Activated CD8-positive, alpha-beta memory T cell treated with anti-CD3 and anti-CD28 coated beads for 4 hours (primary cell): Measurements from ENCODE around the gene ERC1.
"Not testable (repeated sequence)": the region's sequence is repeated elsewhere in the genome, so short reads cannot be mapped to it uniquely, and the experiment has no call there.

ENCODE experiments used
- DNase-seq, 2 donors: peaks; one replicate each; pipeline ENCODE4 v3.0.0-alpha.2; 2020; ENCODE audit warnings: low read depth in 2 of 2

The ERC1 gene

GRCh38 chr12:1220127-1221092 lies 229.4 kb downstream of the ERC1 start:
- no peak for DNase-seq

- no peak for DNase-seq
These were observed 232.0 kb downstream of the ERC1 start for GRCh38 chr12:1222858-1223639.

- DNase-seq = no peak
These were observed 235.9 kb downstream of the ERC1 start for GRCh38 chr12:1226951-1227350.

GRCh38 chr12:1234073-1234472 lies 243.1 kb downstream of the ERC1 start:
- no peak for DNase-seq

- DNase-seq = no peak
These were observed 255.6 kb downstream of the ERC1 start for GRCh38 chr12:1246637-1247036.

- no peak for DNase-seq
These were observed 259.6 kb downstream of the ERC1 start for GRCh38 chr12:1250641-1251040.

- DNase-seq = no peak
These were observed 261.7 kb downstream of the ERC1 start for GRCh38 chr12:1252758-1253157.

- DNase-seq = not testable (repeated sequence)
These were observed 264.1 kb downstream of the ERC1 start for GRCh38 chr12:1255125-1255524.

- DNase-seq = not testable (repeated sequence)
These were observed 264.8 kb downstream of the ERC1 start for GRCh38 chr12:1255854-1256253.

GRCh38 chr12:1256285-1256684 lies 265.3 kb downstream of the ERC1 start:
- no peak for DNase-seq

GRCh38 chr12:1256991-1257390 lies 266.0 kb downstream of the ERC1 start:
- no peak for DNase-seq

GRCh38 chr12:1262011-1262410 lies 271.0 kb downstream of the ERC1 start:
- no peak for DNase-seq

GRCh38 chr12:1267243-1267642 lies 276.2 kb downstream of the ERC1 start:
- DNase-seq = no peak

GRCh38 chr12:1272142-1272541 lies 281.1 kb downstream of the ERC1 start:
- DNase-seq = no peak

- DNase-seq = no peak
These were observed 282.0 kb downstream of the ERC1 start for GRCh38 chr12:1273051-1273450.

- DNase-seq = peak in 1 of 2 donors; percentile 0
These were observed 286.9 kb downstream of the ERC1 start for GRCh38 chr12:1277905-1278304.

- DNase-seq = no peak
These were observed 288.0 kb downstream of the ERC1 start for GRCh38 chr12:1279050-1279449.

GRCh38 chr12:1280059-1280458 lies 289.0 kb downstream of the ERC1 start:
- no peak for DNase-seq

GRCh38 chr12:1281683-1282366 lies 290.8 kb downstream of the ERC1 start:
- no peak for DNase-seq

GRCh38 chr12:1282670-1283315 lies 291.8 kb downstream of the ERC1 start:
- no peak for DNase-seq

- no peak for DNase-seq
These were observed 292.3 kb downstream of the ERC1 start for GRCh38 chr12:1283316-1283715.

GRCh38 chr12:1284611-1285010 lies 293.6 kb downstream of the ERC1 start:
- DNase-seq = no peak
